ENCODE measurements around the gene RERE.

RERE gene

DNA sequence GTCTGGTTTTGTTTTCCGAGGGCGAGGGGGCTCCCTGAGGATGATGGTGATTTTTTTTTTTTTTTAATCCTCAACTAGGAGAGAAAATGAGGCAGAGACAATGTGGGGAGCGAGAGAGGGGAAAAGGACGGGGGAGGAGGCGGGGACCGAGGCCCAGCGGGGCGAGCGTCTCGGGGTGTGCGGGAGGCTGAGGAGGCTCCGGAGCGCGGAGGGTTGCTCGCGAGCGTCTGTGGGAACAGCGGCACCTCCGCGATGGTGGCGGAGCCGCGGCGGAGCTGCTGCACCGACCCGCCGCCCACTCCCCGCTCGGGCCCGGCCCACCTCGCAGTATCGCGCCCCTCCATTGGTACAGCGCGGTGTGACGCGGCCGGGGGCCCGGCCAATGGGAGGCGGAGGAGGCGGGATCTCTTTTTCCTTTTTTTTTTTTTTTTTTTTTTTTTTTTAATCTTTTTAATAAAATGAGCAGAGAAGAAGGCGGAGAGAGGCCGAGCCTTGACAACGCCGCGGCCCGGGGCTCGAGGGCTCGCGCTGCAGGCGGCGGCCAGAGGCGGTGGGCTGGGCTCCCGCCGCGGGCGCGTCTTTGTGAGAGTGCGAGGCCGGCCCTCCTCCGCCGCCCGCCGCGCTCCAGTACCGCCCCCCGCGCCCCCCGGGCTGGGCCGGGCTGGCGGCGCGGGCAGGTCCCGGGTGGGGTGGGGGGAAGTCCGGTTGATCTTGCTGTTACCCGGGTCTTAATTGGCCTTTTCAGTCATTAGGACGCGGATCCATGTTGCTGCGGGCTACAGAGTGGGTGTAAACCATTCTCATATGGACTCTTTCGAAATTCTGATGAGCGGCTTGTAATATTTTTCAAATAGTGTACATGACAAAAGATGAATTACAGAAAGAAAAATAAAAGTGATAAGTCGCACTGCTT is at the start of gene RERE:
Gene RERE (minus strand): TSS at position 229 of the 913 bp plus-strand sequence.
- DNase-seq: peak; percentile 97

- no peak for DNase-seq
Observed at GRCh38 chr1:8866792-8867415, 49.5 kb upstream of the RERE start.

DNA sequence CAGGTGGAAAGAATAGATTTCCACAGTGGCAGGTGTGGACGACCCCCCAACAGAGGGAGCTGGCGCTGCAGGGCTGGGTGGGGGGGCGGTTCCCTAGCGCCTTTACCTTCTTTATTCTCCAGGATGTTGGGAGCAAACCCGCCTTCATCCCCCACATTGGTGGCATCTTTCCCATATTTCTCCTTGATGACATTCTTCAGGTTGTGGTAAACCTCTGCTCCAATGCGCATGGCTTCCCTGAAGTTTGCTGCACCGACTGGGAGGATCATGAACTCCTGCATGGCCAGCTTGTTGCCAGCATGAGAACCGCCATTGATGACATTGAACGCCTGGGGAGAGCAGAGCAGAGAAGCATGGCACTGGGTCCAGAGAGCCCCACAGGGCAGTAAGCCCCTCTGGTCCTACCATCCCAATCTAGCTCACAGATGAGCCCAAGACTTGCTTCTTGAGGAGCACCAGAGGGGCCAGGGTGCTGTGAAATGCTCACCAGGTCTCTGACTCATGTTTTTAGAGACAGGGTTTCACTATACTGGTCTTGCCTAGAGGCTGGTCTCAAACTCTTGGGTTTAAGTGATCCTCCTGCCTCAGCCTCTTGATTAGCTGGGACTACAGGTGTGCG is 48.8 kb upstream of the RERE start:
- DNase-seq: no peak

DNA sequence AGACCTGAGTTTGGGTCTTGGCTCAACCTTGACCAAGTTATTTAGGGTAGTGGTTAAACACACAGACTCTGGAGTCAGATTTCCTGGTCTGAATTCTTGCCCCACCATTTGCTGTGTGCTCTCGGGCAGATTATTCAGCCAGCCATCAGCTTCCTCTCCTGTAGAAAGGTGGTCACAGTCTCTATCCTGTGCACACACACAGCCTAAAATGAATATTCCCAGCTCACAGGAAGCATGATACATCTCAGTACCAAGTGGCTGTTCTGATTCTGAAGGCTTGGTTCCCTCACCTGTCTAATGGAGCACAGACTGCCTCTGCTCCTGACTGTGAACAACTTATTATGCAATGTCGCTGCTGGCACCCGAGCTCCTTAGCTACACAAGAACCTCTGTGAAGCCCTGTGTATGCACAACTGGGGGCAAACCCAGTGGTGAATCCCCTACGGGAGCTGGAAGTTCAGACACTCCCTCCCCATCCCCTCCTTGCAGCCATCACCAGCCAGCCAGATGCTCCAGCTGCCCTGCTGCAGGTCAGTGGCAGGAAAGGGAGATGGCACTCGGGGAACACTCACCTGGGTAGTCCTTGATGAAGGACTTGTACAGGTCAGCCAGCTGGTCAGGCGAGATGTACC is 47.4 kb upstream of the RERE start:
- DNase-seq: no peak

- no peak for DNase-seq
Observed at GRCh38 chr1:8863794-8864233, 46.4 kb upstream of the RERE start.

DNA sequence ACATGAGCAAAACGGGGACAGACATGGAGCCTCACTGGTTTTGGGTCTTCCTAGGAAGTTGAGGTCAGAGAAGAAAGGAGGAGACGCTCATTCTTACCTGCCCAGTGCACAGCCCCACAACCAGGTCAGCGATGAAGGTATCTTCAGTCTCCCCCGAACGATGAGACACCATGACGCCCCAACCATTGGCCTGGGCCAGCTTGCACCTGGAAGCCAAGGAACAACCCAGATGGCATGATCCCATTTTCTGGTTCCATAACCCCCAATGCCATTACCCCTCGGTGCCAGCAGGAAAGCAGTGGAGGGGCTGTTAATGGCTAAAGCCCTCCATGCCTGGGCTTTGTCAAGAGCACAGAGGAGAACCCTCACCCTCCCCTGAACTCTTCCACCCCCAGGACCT is 45.7 kb upstream of the RERE start:
- no peak for DNase-seq

DNA sequence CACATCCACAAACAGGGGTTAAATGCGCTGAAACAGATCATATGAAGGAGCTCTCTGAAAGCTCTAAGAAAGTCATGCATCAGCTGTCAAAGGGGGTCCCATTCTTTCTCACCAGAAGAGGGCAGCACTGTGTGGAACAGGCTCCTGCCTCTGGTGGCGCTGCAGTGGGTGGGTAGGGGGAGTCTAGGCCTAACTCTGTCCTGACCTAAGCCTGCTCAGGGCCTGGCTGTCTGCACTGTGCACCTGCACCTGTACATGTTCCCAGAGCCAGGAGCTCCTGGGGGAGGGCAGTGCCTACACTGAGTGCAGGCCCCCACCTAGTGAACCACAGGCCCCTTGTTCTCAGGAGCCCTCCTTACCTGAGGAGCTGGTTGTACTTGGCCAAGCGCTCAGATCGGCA is 45.1 kb upstream of the RERE start:
- peak; percentile 58 for DNase-seq

GRCh38 chr1:8860738-8861516 is 43.5 kb upstream of the RERE start:
- DNase-seq: no peak

GRCh38 chr1:8858888-8859706 is 41.7 kb upstream of the RERE start:
- peak; percentile 71 for DNase-seq

GRCh38 chr1:8858112-8858668 is 40.8 kb upstream of the RERE start:
- no peak for DNase-seq

GRCh38 chr1:8856689-8857412 is 39.4 kb upstream of the RERE start:
- DNase-seq: no peak

DNA sequence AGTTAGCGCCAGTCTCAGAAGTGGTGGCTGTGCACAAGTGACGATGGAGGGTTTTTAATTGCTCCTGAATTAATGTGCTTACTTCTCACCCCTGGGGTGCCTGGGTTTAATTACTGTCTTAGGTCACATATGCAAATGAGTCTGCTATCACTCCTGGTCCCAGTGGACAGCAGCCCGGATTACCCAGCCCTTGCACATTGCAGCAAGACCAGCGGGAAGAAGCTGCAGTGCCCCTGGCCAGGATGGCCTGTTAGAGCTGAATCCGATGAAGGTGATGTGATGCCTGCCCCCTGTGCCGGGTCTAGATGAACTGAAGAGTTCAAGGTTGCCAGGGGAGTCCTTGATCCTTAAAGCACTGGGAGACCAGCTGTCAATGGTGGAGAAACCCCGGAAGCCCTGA is 36.8 kb upstream of the RERE start:
- DNase-seq: no peak

GRCh38 chr1:8851060-8851459 is 33.6 kb upstream of the RERE start:
- DNase-seq: no peak

DNA sequence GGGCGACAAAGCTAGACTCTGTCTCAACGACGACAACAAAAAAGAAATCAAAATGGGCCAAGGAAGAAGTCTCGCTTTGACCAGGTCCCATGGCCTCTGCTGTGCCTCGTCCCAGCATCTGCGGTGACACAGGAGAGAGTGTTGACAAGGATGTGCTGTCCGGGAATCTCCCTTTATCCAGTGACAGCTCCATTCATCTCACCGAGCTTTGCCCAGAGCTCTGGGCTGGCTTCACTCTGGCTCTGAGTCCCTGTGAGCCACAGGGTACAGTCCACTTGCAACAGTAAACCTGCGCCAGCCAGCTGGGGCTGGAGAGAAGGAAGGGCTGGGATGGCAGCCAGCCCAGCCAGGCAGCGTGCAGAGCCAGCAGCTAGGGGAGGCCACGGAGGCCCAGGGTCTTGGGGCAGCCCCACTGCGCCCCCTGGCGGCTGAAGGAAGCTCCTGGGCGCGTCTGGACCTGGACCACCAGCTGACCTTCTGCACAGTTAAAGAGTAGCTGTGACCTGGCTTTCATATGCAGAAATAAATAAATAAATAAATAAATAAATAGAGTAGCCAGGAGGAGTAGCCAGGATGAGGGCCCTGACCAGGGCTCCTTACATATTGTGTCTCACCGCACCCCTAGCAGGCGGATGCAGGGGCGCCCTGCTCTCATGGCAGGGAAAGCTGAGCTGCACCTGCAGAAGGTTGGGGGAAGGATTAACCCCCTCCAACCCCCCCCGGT is 31.4 kb upstream of the RERE start:
- peak; percentile 76 for DNase-seq

- DNase-seq: no peak
Observed at GRCh38 chr1:8847990-8848389, 30.6 kb upstream of the RERE start.

DNA sequence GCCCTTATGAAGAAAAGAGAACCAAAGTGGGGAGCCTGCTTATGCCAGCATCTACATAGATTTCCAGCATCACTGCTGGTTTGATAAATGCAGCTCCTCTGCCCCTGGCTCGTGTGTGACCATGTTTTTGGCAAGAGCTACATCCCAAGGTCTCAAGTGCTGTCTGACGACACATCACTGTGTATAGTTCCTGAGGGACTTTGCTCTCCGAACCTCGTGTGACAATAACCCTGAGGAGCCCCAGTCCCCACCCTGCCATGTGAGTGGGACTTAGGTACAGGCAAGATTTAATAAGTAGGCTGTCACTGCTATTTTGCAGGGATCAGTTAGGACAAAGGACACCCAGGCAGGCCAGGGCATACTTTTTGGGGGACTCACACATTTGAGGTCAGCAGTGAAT is 28.8 kb upstream of the RERE start:
- DNase-seq: no peak

GRCh38 chr1:8845104-8846097 is 28.0 kb upstream of the RERE start:
- DNase-seq: no peak

- DNase-seq: no peak
Observed at GRCh38 chr1:8844501-8845006, 27.1 kb upstream of the RERE start.
